Measurements from ENCODE around the gene MYH7B. TPM values are rescaled to one million over a fixed set of nuclear protein-coding genes. Genes with fewer than 3 reads are reported as not detected.

MYH7B gene
- total RNA-seq, 2 experiments from 2014 or later, result 0.23 to 0.40 TPM

DNA sequence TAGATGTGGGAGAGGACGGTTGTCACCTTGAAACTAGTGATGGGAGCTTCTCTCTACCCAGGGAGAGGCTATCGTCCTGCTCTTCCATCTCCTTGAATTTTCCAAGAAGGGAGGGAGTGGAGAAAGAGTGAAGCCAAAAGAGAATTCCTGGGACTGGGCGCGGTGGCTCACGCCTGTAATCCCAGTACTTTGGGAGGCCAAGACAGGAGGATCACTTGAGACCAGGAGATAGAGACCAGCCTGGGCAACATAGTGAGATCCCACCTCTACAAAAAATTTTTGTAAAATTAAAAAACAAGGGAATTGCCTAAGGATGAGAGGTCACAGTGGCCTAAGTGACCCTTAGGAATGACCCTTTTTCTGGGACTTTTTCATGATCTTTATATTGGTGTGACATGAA is 8.8 kb downstream of the MYH7B start:
- H3K27me3 Mint-ChIP-seq, result no peaks in the 10 kb centered on the region
- H3K27ac Mint-ChIP-seq, result no peak overlapping the region
- no peaks in the 10 kb centered on the region for H3K9me3 Mint-ChIP-seq (ENCODE audit: low read depth)
- no peak for DNase-seq
- no peak for ATAC-seq
- H3K4me1 Mint-ChIP-seq, result peaks cover 4% of the 10 kb centered on the region
- ChIA-PET POLR2A (no interaction called here), CTCF (interaction anchor here (1.1 kb wide), 1 partner anchor 91 kb away, joined by 3 read pairs; no protein-coding TSS in a partner anchor)
- intact Hi-C loops (cut with DNase I, micrococcal nuclease), result no loop called here
- H3K4me3 Mint-ChIP-seq, result no peak overlapping the region
- H3K36me3 Mint-ChIP-seq (ENCODE audit: low read depth), result no peaks in the 10 kb centered on the region

GRCh38 chr20:34965051-34965450 is 9.4 kb downstream of the MYH7B start:
- POLR2A ChIA-PET, result no interaction called here
- Mint-ChIP-seq H3K4me1 (peaks cover 4% of the 10 kb centered on the region), H3K4me3 (no peak overlapping the region), H3K36me3 (ENCODE audit: low read depth) (no peaks in the 10 kb centered on the region), H3K27me3 (no peaks in the 10 kb centered on the region), H3K27ac (no peak overlapping the region), H3K9me3 (ENCODE audit: low read depth) (no peaks in the 10 kb centered on the region)
- DNase-seq (no peak), ATAC-seq (no peak)
- intact Hi-C loops (cut with DNase I, micrococcal nuclease), result no loop called here
- CTCF ChIA-PET, result no interaction called here

DNA sequence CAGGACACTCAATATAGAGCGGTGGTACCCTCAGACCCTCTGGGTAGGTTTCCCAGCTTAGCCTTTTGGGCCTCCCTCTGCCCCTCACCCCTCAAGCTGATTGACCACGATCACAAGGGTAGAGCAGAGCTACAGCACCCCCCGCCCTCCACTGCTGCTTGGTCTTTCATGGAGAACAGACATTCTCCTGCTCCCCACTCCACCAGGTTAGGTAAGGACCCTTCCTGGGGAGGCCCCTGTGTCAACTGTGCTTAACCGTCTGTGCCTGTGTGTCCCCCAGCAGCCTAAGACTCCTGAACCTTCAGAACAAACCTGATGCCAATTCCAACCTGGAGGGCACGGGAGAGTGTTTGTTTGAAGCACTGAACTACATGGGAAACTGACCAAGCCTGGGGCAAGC is 11.8 kb downstream of the MYH7B start:
- Mint-ChIP-seq H3K4me1 (no peaks in the 10 kb centered on the region), H3K4me3 (no peak overlapping the region), H3K36me3 (ENCODE audit: low read depth) (no peaks in the 10 kb centered on the region), H3K27me3 (no peaks in the 10 kb centered on the region), H3K27ac (no peak overlapping the region), H3K9me3 (ENCODE audit: low read depth) (no peaks in the 10 kb centered on the region)
- ATAC-seq (no peak), DNase-seq (no peak)
- intact Hi-C loops (cut with DNase I, micrococcal nuclease), result no loop called here
- ChIA-PET CTCF (interaction anchor here (0.6 to 1.2 kb wide), 3 partner anchors 92 to 387 kb away, joined by 3 to 6 read pairs (median 5); partner anchors contain the start of gene GGT7), POLR2A (no interaction called here)

DNA sequence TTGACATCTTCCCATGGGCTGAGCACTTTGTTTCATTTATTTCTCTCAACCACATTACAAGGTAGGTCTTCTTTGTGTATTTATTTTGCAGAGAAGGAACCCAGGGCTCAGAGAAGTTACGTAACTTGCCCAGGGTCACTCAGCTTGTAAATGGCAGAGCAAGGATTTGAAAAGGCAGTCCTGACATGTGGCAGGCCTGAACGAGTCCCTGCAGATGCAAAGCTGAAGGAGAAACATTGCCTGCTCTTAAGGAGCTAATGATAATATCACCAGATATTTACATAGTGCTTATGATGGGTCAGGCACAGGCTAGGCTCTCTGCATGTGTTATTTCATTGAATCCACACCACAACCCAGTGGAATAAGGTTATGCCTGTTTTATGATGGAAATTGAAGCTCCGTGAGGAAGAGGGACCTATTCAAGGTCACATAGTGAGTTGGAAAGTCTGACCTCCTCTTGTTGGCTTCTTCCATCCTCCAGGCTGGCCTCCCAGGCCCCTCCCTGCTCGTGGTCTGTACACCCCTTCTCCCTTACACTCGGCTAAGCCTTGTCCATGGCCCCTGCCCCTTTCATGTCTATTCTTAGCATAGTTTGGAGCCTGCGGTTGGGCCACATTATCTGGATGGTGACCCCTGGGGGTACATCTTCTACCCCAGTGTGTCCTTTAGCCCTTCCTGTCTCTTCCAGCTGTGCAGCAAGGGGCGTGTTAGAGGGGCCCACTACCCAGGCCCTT is 12.5 kb downstream of the MYH7B start:
- Mint-ChIP-seq H3K4me1 (no peaks in the 10 kb centered on the region), H3K27ac (no peak overlapping the region), H3K36me3 (ENCODE audit: low read depth) (no peaks in the 10 kb centered on the region), H3K4me3 (no peak overlapping the region), H3K27me3 (no peaks in the 10 kb centered on the region), H3K9me3 (ENCODE audit: low read depth) (no peaks in the 10 kb centered on the region)
- DNase-seq (no peak), ATAC-seq (no peak)
- CTCF ChIA-PET, result interaction anchor here (1.2 kb wide), 1 partner anchor 93 kb away, joined by 5 read pairs; no protein-coding TSS in a partner anchor
- POLR2A ChIA-PET, result no interaction called here
- intact Hi-C loops (cut with DNase I, micrococcal nuclease), result no loop called here

DNA sequence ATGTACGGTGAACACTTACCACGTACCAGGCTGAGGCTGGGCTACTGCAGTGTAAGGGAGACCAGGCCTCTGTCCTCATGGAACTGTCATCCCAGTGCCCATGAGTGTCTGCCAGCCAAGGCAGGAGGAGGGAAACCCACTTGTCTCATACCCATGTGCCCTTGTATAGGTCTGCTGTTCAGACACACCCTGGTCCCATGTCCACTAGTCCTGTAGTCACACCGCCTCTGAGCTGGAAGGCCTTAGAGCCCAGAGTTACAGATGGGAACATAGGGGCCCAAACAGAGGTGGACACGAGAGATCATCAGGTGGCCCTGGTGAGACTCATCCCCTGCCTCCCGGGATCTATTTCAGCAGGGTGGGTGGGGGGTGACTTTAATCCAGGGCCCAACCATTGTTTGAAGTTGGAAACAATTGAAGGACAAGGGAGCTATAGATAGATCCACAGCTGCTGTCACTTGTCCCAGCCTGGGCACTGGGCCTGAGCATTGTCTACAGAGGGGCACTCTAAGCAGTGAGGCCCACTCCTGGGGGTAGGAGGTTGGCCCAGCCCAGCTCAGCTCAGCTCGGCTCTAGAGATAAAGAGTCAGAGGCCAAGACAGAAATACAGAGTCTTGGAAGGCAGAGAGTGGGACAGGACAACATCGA is 14.6 kb downstream of the MYH7B start:
- DNase-seq, result no peak
- Mint-ChIP-seq H3K9me3 (ENCODE audit: low read depth) (no peaks in the 10 kb centered on the region), H3K27ac (no peak overlapping the region), H3K36me3 (ENCODE audit: low read depth) (no peaks in the 10 kb centered on the region), H3K27me3 (peaks cover 2% of the 10 kb centered on the region), H3K4me3 (no peak overlapping the region), H3K4me1 (no peaks in the 10 kb centered on the region)
- ChIA-PET POLR2A (no interaction called here), CTCF (interaction anchor here (0.6 kb wide), 1 partner anchor 42 kb away, joined by 3 read pairs; no protein-coding TSS in a partner anchor)
- intact Hi-C loops (cut with DNase I, micrococcal nuclease), result no loop called here
- no peak for ATAC-seq

DNA sequence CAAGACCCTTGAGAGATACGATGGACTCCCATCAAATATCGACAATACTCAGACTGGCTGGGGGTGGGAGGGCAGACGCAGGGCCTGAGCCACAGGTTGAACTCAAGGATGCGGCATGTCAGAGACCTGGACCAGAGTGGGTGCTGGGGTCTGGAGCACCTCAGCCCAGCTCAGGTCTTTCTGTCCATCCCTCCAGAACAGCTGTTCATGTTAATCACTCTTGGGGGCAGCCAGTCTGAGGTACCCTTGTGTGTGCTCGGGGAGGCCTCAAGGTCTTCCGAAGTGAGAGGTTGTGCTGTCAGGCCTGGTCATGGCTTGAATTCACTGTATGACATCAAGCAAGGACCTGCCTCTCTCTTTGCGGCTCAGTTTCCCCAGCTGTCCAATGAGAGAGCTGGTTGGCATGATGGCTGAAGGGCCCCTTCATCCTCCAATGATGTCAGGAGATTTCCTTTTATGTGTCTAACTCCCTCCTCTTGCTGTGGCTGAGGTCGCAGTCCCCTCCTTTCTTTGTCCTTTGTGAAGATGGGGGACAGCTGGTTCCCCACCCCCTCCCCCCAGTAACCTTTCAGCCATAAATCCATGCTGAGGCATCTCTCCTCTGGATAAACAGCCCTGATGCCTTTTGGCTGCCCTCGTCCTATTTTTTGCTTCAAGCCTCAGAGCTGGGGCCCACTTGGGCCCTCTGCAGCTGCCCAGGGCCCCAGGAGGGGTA is 15.3 kb downstream of the MYH7B start:
- H3K36me3 Mint-ChIP-seq (ENCODE audit: low read depth), result no peaks in the 10 kb centered on the region
- no peak for ATAC-seq
- H3K4me1 Mint-ChIP-seq, result no peaks in the 10 kb centered on the region
- H3K9me3 Mint-ChIP-seq (ENCODE audit: low read depth), result no peaks in the 10 kb centered on the region
- no peak overlapping the region for H3K4me3 Mint-ChIP-seq
- ChIA-PET POLR2A (interaction anchor here (0.8 kb wide), 1 partner anchor 94 kb away, joined by 3 read pairs; the partner anchor contains the start of gene ACSS2), CTCF (no interaction called here)
- H3K27ac Mint-ChIP-seq, result no peak overlapping the region
- H3K27me3 Mint-ChIP-seq, result peaks cover 2% of the 10 kb centered on the region
- DNase-seq, result no peak
- intact Hi-C loops (cut with DNase I, micrococcal nuclease), result no loop called here

- Mint-ChIP-seq H3K36me3 (ENCODE audit: low read depth) (no peaks in the 10 kb centered on the region), H3K4me1 (no peaks in the 10 kb centered on the region), H3K27ac (no peak overlapping the region), H3K27me3 (peaks cover 2% of the 10 kb centered on the region), H3K9me3 (ENCODE audit: low read depth) (no peaks in the 10 kb centered on the region), H3K4me3 (no peak overlapping the region)
- ChIA-PET CTCF (no interaction called here), POLR2A (interaction anchor here (0.8 kb wide), 1 partner anchor 95 kb away, joined by 3 read pairs; the partner anchor contains the start of gene ACSS2)
- intact Hi-C loops (cut with DNase I, micrococcal nuclease), result no loop called here
- DNase-seq (no peak), ATAC-seq (no peak)
Measured at GRCh38 chr20:34971561-34972235, 16.0 kb downstream of the MYH7B start.

DNA sequence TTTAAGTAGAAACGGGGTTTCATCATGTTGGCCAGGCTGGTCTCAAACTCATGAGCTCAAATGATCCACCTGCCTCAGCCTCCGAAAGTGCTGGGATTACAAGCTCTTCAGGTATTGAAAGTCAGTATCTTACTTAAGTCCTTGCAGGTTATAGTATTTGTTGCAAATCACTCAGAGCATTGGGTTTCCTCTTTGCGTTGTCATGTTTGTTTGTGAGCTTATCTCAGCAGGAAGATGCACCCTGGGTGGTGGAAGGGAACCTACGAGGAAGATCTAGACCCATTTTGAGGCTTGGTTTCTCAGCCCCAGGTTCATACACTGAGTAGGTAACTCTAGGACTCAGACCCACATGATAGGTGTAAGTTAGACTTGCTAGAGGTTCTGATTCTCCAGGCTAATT is 18.6 kb downstream of the MYH7B start:
- DNase-seq, result no peak
- ChIA-PET POLR2A (no interaction called here), CTCF (interaction anchor here (0.8 kb wide), 1 partner anchor 100 kb away, joined by 4 read pairs; no protein-coding TSS in a partner anchor)
- no peak for ATAC-seq
- intact Hi-C loops (cut with DNase I, micrococcal nuclease), result no loop called here
- Mint-ChIP-seq H3K27ac (no peak overlapping the region), H3K9me3 (ENCODE audit: low read depth) (no peaks in the 10 kb centered on the region), H3K4me3 (no peak overlapping the region), H3K27me3 (peaks cover 11% of the 10 kb centered on the region), H3K4me1 (no peaks in the 10 kb centered on the region), H3K36me3 (ENCODE audit: low read depth) (no peaks in the 10 kb centered on the region)

DNA sequence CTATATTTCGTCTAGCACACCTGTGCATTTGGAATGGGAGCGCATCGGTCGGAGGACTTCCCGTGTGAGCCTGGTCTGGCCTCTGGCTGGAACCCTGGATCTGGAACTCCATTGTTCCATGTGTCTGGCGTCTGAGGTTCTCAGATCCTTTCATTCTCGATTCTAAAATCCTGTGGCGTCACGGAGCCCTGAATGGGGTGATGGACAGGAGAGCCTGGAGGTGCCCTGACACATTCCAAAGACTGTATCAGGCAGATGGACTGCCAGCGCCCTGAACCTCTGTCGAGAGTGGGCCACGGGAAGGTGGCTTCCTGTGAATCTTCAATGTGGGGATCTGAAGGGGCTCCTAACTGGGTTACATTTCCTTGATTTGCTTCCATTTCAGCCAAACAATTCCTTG is 20.6 kb downstream of the MYH7B start:
- H3K36me3 Mint-ChIP-seq (ENCODE audit: low read depth), result no peaks in the 10 kb centered on the region
- intact Hi-C loops (cut with DNase I, micrococcal nuclease), result no loop called here
- ATAC-seq (no peak), DNase-seq (no peak)
- no peak overlapping the region for H3K4me3 Mint-ChIP-seq
- CTCF ChIA-PET, result interaction anchor here (0.7 kb wide), 1 partner anchor 64 kb away, joined by 3 read pairs; no protein-coding TSS in a partner anchor
- POLR2A ChIA-PET, result no interaction called here
- H3K9me3 Mint-ChIP-seq (ENCODE audit: low read depth), result no peaks in the 10 kb centered on the region
- no peaks in the 10 kb centered on the region for H3K4me1 Mint-ChIP-seq
- no peak overlapping the region for H3K27ac Mint-ChIP-seq
- H3K27me3 Mint-ChIP-seq, result peaks cover 15% of the 10 kb centered on the region

DNA sequence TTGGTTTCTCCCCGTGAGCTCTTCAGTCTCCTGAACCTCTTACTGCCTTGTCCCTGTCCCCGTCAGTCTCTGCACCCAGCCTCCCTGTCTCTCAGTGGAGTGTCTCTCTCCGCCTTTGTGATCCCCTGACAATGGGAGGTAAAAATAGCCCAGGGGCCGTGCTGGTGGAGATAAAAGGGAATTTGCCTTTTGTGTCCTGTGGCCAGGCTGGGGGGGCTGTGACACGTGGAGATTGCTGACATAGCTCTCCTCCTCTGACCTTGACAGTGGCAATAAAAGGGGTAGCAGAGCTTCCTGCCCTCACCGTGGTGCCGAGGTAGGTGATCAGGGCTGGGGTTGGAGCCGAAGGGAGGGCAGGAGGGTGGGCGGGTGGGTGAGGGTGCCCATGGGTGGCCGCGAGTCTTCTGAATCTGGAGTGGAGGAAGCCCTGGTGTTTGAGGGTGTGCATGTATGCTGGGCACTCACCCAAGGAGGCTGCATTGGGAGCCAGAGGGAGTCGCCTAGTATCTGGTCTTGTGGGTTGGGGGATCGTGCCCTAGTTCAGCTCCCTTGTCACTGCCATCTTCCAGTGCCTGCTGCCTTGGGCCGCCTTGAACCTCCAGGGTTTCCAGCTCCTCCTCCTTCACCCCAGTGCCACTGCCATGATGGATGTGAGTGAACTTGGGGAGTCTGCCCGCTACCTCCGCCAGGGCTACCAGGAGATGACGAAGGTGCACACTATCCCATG is 21.9 kb downstream of the MYH7B start:
- Mint-ChIP-seq H3K27me3 (peaks cover 20% of the 10 kb centered on the region), H3K4me1 (no peaks in the 10 kb centered on the region), H3K9me3 (ENCODE audit: low read depth) (no peaks in the 10 kb centered on the region), H3K36me3 (ENCODE audit: low read depth) (no peaks in the 10 kb centered on the region), H3K4me3 (no peak overlapping the region), H3K27ac (no peak overlapping the region)
- DNase-seq (no peak), ATAC-seq (no peak)
- CTCF ChIA-PET, result no interaction called here
- intact Hi-C loops (cut with DNase I, micrococcal nuclease), result no loop called here
- POLR2A ChIA-PET, result no interaction called here
